Tibial nerve (tissue), 4 donors: ENCODE results near the gene ATG101. TPM values are rescaled to one million over a fixed set of nuclear protein-coding genes. Genes with fewer than 3 reads are reported as not detected.

ENCODE experiments used
- DNase-seq, 2 donors: peaks; one replicate each; pipeline ENCODE4 v3.0.0-alpha.2; 2019; ENCODE audit warnings: low spot score in 2 of 2
- H3K27ac ChIP-seq, 4 donors: fragments of 200-600 bp; sonication (generic) in 3 of 4; one replicate each; pipeline ENCODE4 v1.5.1; 2017 to 2019; ENCODE audit warnings: mild to moderate bottlenecking in 1 of 4
- H3K27me3 ChIP-seq, 2 donors: fragments of 200-600 bp; sonication (generic) in 1 of 2; one replicate each; pipeline versions ENCODE4 v1.5.1 to v1.6.0; 2017 to 2019
- H3K36me3 ChIP-seq, 3 donors: fragments of 200-600 bp; sonication (generic); one replicate each; pipeline ENCODE4 v1.5.1; 2018 to 2019
- H3K4me1 ChIP-seq, 4 donors: fragments of 200-600 bp; sonication (generic) in 3 of 4; one replicate each; pipeline ENCODE4 v1.5.1; 2017 to 2019
- H3K4me3 ChIP-seq, 4 donors: fragments of 200-600 bp; sonication (generic) in 3 of 4; one replicate each; pipeline ENCODE4 v1.5.1; 2017 to 2019; ENCODE audit warnings: mild to moderate bottlenecking in 1 of 4, moderate library complexity in 1 of 4
- H3K9me3 ChIP-seq, 4 donors: fragments of 200-600 bp; sonication (generic) in 3 of 4; one replicate each; pipeline ENCODE4 v1.5.1; 2017 to 2019
- EP300 ChIP-seq, 2 donors: sonication (generic); formaldehyde crosslinking; IDR thresholded peaks; one replicate each; pipeline ENCODE4 v1.6.1; 2017; ENCODE audit warnings: antibody characterized with exemption in 2 of 2, mild to moderate bottlenecking in 1 of 2
- POLR2A ChIP-seq, 2 donors: fragments of 450-650 bp; IDR thresholded peaks; one replicate each; pipeline ENCODE4 v1.6.1; 2017; ENCODE audit warnings: antibody characterized with exemption in 2 of 2, mild to moderate bottlenecking in 2 of 2, moderate library complexity in 2 of 2
- WGBS, 2 donors: methylation state at CpG; one replicate each; pipeline ENCODE4 v1.1.5; 2018; 5-methylcytosine and 5-hydroxymethylcytosine counted together
- total RNA-seq, 4 donors: library from RNA; depleted of rRNA; stranded (reverse); fragments of >200 nt; gene quantifications; one replicate each; pipeline ENCODE4 v1.1.0, GENCODE V29; 2016
- TF ChIP-seq, protein P1 (sequence below), 5 experiments: fragments of 200-600 bp in 3 of 5; fragments of 450-650 bp in 2 of 5; sonication (generic) in 3 of 5; IDR thresholded peaks; one replicate each; pipeline ENCODE4 v1.5.1; 2016 to 2019; ENCODE audit warnings: antibody characterized with exemption in 5 of 5, mild to moderate bottlenecking in 3 of 5, moderate library complexity in 2 of 5

The ATG101 gene
- total RNA-seq, 4 donors from 2014 or later: 32.6 to 49.6 (median 37.5) TPM

DNA sequence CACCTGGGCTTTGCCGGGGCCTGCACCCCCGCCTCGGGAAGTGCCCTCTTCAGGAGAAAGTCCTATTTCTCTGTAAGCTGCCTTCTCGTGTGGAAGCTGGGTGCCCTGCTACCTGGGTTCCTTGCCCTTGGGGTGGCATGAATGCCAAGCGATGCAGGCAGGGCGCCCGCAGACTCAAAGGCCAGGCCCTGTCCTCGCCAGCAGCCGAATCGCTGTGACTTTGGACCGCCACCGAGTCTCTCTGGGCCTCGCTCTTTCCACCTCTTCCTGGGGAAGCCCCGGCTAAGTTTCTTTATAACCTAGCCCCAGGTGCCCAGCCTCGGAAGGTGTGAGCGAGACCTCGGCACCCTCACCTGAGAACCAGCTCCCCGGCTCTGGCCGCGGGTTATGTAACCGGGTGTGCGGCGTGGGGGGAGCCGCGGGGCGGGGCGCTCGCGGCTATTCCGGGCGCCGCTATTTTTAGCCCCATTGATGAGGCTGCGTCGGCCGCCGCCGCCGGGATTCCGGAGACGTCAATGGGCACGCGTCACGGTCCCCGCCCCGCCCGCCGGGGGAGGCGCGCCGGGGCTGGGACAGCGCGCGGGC is 33.1 kb upstream of the ATG101 start:
- H3K4me1 ChIP-seq: peaks cover 4 to 74% (median 29%) of the 10 kb centered on the region in 4 donors
- peak overlapping the region; percentile 79 to 99 (median 93) for H3K27ac ChIP-seq
- H3K36me3 ChIP-seq: no peaks in the 10 kb centered on the region
- no peaks in the 10 kb centered on the region for H3K9me3 ChIP-seq
- TF ChIP-seq POLR2A (IDR thresholded peaks at IDR 0.05) (peak in 1 of 2 donors; percentile 85), EP300 (IDR thresholded peaks at IDR 0.05) (peak; percentile 95 to 100)
- TF ChIP-seq, protein P1, sequence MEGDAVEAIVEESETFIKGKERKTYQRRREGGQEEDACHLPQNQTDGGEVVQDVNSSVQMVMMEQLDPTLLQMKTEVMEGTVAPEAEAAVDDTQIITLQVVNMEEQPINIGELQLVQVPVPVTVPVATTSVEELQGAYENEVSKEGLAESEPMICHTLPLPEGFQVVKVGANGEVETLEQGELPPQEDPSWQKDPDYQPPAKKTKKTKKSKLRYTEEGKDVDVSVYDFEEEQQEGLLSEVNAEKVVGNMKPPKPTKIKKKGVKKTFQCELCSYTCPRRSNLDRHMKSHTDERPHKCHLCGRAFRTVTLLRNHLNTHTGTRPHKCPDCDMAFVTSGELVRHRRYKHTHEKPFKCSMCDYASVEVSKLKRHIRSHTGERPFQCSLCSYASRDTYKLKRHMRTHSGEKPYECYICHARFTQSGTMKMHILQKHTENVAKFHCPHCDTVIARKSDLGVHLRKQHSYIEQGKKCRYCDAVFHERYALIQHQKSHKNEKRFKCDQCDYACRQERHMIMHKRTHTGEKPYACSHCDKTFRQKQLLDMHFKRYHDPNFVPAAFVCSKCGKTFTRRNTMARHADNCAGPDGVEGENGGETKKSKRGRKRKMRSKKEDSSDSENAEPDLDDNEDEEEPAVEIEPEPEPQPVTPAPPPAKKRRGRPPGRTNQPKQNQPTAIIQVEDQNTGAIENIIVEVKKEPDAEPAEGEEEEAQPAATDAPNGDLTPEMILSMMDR (IDR thresholded peaks at IDR 0.05): peak in 1 of 5 experiments; percentile 31
- 11 to 19% methylated on average over 23 to 28 of the region's 53 CpGs for WGBS, 2 donors
- no peaks in the 10 kb centered on the region for H3K27me3 ChIP-seq
- H3K4me3 ChIP-seq: peak overlapping the region; percentile 15 to 84 (median 36)
- DNase-seq: peak; percentile 82 to 89

DNA sequence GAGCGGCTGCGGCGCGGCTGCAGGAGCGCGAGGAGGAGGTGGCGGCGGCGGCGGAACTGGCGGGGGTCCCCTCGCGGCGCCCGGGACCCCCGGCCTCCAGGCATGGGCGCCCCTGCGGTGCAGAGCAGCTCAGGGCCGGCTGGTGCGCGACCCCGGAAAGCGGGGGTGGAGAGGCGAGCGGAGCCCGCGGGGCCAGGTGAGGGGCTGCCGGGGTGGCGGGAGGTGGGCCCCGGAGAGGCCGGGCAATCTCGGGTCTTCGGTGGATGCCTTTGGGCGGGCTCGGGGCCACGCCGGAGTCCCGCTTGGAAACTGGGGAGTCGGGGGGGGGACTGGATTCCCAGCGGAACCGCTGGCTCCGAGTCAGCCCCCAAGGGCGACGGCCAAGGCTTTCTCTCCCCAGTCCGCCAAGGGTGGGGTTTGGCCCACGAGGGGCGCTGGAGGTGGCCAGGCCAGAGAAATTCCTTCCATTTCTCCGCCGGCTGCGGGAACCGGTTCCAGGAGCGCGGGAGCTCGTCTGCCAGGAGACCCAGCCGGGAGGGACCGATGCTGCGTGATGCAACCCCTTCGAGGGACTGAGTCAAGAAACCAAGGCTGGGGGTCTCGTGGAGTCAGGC is 32.4 kb upstream of the ATG101 start:
- peak overlapping the region; percentile 50 to 84 (median 70) for H3K4me3 ChIP-seq
- DNase-seq: no peak
- H3K27me3 ChIP-seq: no peaks in the 10 kb centered on the region
- no peaks in the 10 kb centered on the region for H3K36me3 ChIP-seq
- WGBS, 2 donors: 2 to 8% methylated on average over 7 to 18 of the region's 59 CpGs
- H3K4me1 ChIP-seq: peaks cover 0 to 75% (median 29%) of the 10 kb centered on the region in 4 donors
- peak overlapping the region; percentile 85 to 99 (median 94) for H3K27ac ChIP-seq
- TF ChIP-seq, protein P1 (IDR thresholded peaks at IDR 0.05): no peak
- TF ChIP-seq POLR2A (IDR thresholded peaks at IDR 0.05): peak in 1 of 2 donors; percentile 20
- peak in 1 of 2 donors; percentile 61 for TF ChIP-seq EP300 (IDR thresholded peaks at IDR 0.05)
- no peaks in the 10 kb centered on the region for H3K9me3 ChIP-seq

DNA sequence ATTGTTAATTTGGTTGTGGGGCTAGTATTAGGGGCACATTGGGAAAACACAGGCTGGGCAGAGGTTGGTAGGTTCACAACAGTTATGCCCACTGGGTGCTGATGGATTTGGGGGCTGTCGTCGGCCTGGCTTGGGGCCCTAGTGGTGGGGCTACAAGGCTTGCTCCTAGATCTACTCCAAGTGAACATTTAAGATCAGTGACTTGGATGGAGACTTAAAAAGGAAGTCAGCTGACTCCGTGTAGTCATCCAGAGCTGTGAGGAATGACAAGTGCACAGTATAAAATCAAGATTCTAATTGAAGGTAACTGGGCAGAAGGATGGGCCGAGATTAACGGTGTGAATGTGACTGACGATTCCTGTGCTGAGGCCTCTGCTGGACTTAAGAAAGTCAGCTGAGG is 31.3 kb upstream of the ATG101 start:
- Histone ChIP-seq H3K4me1 (peaks cover 0 to 79% (median 31%) of the 10 kb centered on the region in 4 donors), H3K4me3 (peak overlapping the region in 3 of 4 donors; percentile 1 to 84 (median 74)), H3K9me3 (no peaks in the 10 kb centered on the region), H3K36me3 (no peaks in the 10 kb centered on the region), H3K27me3 (no peaks in the 10 kb centered on the region), H3K27ac (peak overlapping the region; percentile 85 to 99 (median 94))
- TF ChIP-seq POLR2A (IDR thresholded peaks at IDR 0.05) (peak in 1 of 2 donors; percentile 25), EP300 (IDR thresholded peaks at IDR 0.05) (peak in 1 of 2 donors; percentile 30)
- TF ChIP-seq, protein P1 (IDR thresholded peaks at IDR 0.05): peak in 1 of 5 experiments; percentile 10
- DNase-seq: no peak
- WGBS, 2 donors: 72 to 78% methylated on average over 6 of the region's 6 CpGs

DNA sequence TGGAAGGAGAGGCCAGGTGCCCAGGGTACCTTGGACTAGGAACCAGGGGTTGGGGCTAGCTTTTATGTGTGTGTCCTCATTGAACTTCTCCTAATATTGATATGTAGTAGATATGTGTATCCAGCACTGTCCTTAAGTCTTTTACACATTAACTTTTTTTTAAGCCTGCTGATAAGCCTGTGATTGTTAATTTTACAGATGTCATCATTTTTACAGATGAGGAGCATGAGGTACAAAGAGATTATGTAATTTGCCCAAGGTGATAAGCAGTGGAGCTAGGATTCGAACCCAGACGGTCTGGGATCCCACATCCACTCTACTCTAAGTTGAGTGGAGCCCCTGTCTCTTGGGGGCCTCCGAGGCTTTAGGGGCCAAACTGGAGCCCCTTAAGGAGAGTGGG is 28.7 kb upstream of the ATG101 start:
- Histone ChIP-seq H3K4me3 (no peak overlapping the region), H3K9me3 (no peaks in the 10 kb centered on the region), H3K4me1 (peaks cover 0 to 81% (median 40%) of the 10 kb centered on the region in 4 donors), H3K27ac (peak overlapping the region in 3 of 4 donors; percentile 40 to 99 (median 83)), H3K27me3 (no peaks in the 10 kb centered on the region), H3K36me3 (no peaks in the 10 kb centered on the region)
- TF ChIP-seq POLR2A (IDR thresholded peaks at IDR 0.05) (no peak), EP300 (IDR thresholded peaks at IDR 0.05) (no peak)
- TF ChIP-seq, protein P1 (IDR thresholded peaks at IDR 0.05): no peak
- 62 to 73% methylated on average over 3 of the region's 3 CpGs for WGBS, 2 donors
- no peak for DNase-seq

DNA sequence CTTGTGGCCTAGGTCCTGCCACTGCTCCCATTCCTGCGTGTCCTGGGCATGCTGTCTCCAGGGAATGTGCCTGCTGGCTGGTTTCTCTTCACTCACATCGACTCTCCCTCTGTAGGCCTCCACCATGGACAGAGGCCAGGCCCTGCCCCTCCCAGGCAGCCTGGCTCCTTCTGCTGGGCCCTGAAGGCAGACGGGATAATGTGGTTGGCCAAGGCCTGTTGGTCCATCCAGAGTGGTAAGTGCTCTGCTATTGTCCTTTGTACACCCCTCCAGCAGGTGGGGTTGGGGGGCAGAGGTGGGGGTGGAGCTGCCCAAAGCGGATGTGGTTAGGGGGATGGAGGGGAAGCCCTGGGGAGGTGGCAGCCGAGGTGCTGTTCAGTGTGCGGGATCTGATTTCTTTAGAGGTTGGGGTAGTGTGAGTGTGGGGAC is 28.1 kb upstream of the ATG101 start:
- Histone ChIP-seq H3K4me1 (peaks cover 0 to 81% (median 38%) of the 10 kb centered on the region in 4 donors), H3K27me3 (no peaks in the 10 kb centered on the region), H3K36me3 (no peaks in the 10 kb centered on the region), H3K27ac (peak overlapping the region; percentile 22 to 99 (median 62)), H3K4me3 (no peak overlapping the region), H3K9me3 (no peaks in the 10 kb centered on the region)
- no peak for DNase-seq
- TF ChIP-seq EP300 (IDR thresholded peaks at IDR 0.05): no peak
- TF ChIP-seq POLR2A (IDR thresholded peaks at IDR 0.05): no peak
- TF ChIP-seq, protein P1 (IDR thresholded peaks at IDR 0.05): no peak
- 47 to 69% methylated on average over 5 to 6 of the region's 6 CpGs for WGBS, 2 donors
